Colonic mucosa (tissue), 4 donors: ENCODE measurements around the gene KDM7A. TPM values are rescaled to one million over a fixed set of nuclear protein-coding genes. Genes with fewer than 3 reads are reported as not detected.
A peak's percentile ranks its signal among the peaks of the same experiment; 100 is the strongest.

Source experiments
- DNase-seq: peaks from one replicate; pipeline ENCODE4 v3.0.0-alpha.2; 2020
- H3K27ac ChIP-seq: fragments of 200-600 bp; one replicate; pipeline ENCODE4 v1.8.0; 2021
- H3K27me3 ChIP-seq: fragments of 200-600 bp; one replicate; pipeline ENCODE4 v1.8.0; 2021
- H3K36me3 ChIP-seq: fragments of 200-600 bp; one replicate; pipeline ENCODE4 v1.8.0; 2021
- H3K4me1 ChIP-seq: fragments of 200-600 bp; one replicate; pipeline ENCODE4 v1.8.0; 2021; ENCODE audit warnings: mild to moderate bottlenecking
- H3K4me3 ChIP-seq: fragments of 200-600 bp; one replicate; pipeline ENCODE4 v1.8.0; 2021
- H3K9ac ChIP-seq, 2 donors: one replicate each; pipeline ENCODE4 v1.7.0; 2013; ENCODE audit warnings: control low read depth in 2 of 2, low read depth in 2 of 2, low read length in 2 of 2
- H3K9me3 ChIP-seq: fragments of 200-600 bp; one replicate; pipeline ENCODE4 v1.8.0; 2021
- CTCF ChIP-seq: fragments of 200-600 bp; IDR thresholded peaks from one replicate; pipeline ENCODE4 v1.8.0; 2022; ENCODE audit warnings: antibody characterized with exemption, mild to moderate bottlenecking
- intact Hi-C: fragments of 100-400 bp; cut with DNase I; formaldehyde crosslinking; loops from one replicate; pipeline ENCODE4 v1.14.1; 2022
- total RNA-seq, 2 donors: library from RNA; stranded (reverse); fragmentation: NEBNext Ultra II Directional in 1 of 2; extraction: Animal tissue kit (Norgen Biotek cat#: 25700) in 1 of 2; gene quantifications; one replicate each; pipeline ENCODE4 v1.2.1, GENCODE V29; 2021
- donor health status: healthy.
- donor health status: DM: no; HTN: no; CAD: no.
- donor health status: DM: no; HTN: no; CAD: no.

The KDM7A gene
- total RNA-seq, 2 donors from 2014 or later = 14.7 to 37.5 TPM

- intact Hi-C loops = no loop called here
- Histone ChIP-seq H3K27me3 (no peaks in the 10 kb centered on the region), H3K27ac (peak overlapping the region; percentile 89), H3K36me3 (no peaks in the 10 kb centered on the region), H3K9me3 (no peaks in the 10 kb centered on the region), H3K4me3 (peak overlapping the region; percentile 69), H3K4me1 (peaks cover 11% of the 10 kb centered on the region), H3K9ac (peak overlapping the region; percentile 81 to 86)
- no peak for TF ChIP-seq CTCF
- DNase-seq = peak; percentile 52
Observed at GRCh38 chr7:140062118-140062527, 114.7 kb downstream of the KDM7A start.

- H3K9ac ChIP-seq = peak overlapping the region in 1 of 2 donors; percentile 81
- no peaks in the 10 kb centered on the region for H3K9me3 ChIP-seq
- H3K36me3 ChIP-seq = no peaks in the 10 kb centered on the region
- peak overlapping the region; percentile 89 for H3K27ac ChIP-seq
- intact Hi-C loops = no loop called here
- no peak for TF ChIP-seq CTCF
- peak overlapping the region; percentile 69 for H3K4me3 ChIP-seq
- H3K4me1 ChIP-seq = peaks cover 11% of the 10 kb centered on the region
- H3K27me3 ChIP-seq = no peaks in the 10 kb centered on the region
- no peak for DNase-seq
Observed at GRCh38 chr7:140061607-140061930, 115.2 kb downstream of the KDM7A start.

GRCh38 chr7:140060788-140061606 is 115.8 kb downstream of the KDM7A start:
- H3K9me3 ChIP-seq = no peaks in the 10 kb centered on the region
- peaks cover 11% of the 10 kb centered on the region for H3K4me1 ChIP-seq
- H3K9ac ChIP-seq = peak overlapping the region in 1 of 2 donors; percentile 57
- peak overlapping the region; percentile 69 for H3K4me3 ChIP-seq
- H3K36me3 ChIP-seq = no peaks in the 10 kb centered on the region
- peak overlapping the region; percentile 89 for H3K27ac ChIP-seq
- H3K27me3 ChIP-seq = no peaks in the 10 kb centered on the region
- DNase-seq = peak; percentile 53
- no peak for TF ChIP-seq CTCF
- intact Hi-C loops = no loop called here

GRCh38 chr7:140060243-140060630 is 116.5 kb downstream of the KDM7A start:
- H3K4me3 ChIP-seq = no peak overlapping the region
- H3K4me1 ChIP-seq = peaks cover 11% of the 10 kb centered on the region
- no peaks in the 10 kb centered on the region for H3K9me3 ChIP-seq
- H3K27me3 ChIP-seq = no peaks in the 10 kb centered on the region
- peak overlapping the region; percentile 70 for H3K27ac ChIP-seq
- no peak for DNase-seq
- TF ChIP-seq CTCF = no peak
- no peaks in the 10 kb centered on the region for H3K36me3 ChIP-seq
- H3K9ac ChIP-seq = peak overlapping the region in 1 of 2 donors; percentile 57
- intact Hi-C loops = no loop called here

GRCh38 chr7:140059273-140060242 is 117.2 kb downstream of the KDM7A start:
- Histone ChIP-seq H3K4me1 (peaks cover 11% of the 10 kb centered on the region), H3K9me3 (no peaks in the 10 kb centered on the region), H3K36me3 (peaks cover 4% of the 10 kb centered on the region), H3K4me3 (no peak overlapping the region), H3K27me3 (no peaks in the 10 kb centered on the region), H3K9ac (peak overlapping the region in 1 of 2 donors; percentile 57), H3K27ac (peak overlapping the region; percentile 70)
- DNase-seq = peak; percentile 94
- TF ChIP-seq CTCF = no peak
- intact Hi-C loops = loop anchor here (10.0 kb wide), 1 partner anchor 255 kb away; no protein-coding TSS in a partner anchor
